Sciatic nerve (tissue), 2 donors: ENCODE measurements around the gene COASY. TPM values are rescaled to one million over a fixed set of nuclear protein-coding genes. Genes with fewer than 3 reads are reported as not detected.
"Not testable (repeated sequence)": the region's sequence is repeated elsewhere in the genome, so short reads cannot be mapped to it uniquely, and the experiment has no call there.

Experiments used
- ATAC-seq: fragments of 200-7000 bp; cut with Tn5 transposase; one replicate; pipeline ENCODE4 v1.9.1; 2020; ENCODE audit warnings: mild to moderate bottlenecking, moderate library complexity
- DNase-seq: peaks from one replicate; pipeline ENCODE4 v3.0.0-alpha.2; 2020; ENCODE audit warnings: low spot score
- intact Hi-C: fragments of 100-400 bp; cut with DNase I; formaldehyde crosslinking; loops from one replicate; pipeline ENCODE4 v1.14.2; 2022
- microRNA-seq: library from miRNA; unstranded; fragments of <30 nt; microRNA quantifications from one replicate; pipeline ENCODE4 v1.2.0, GENCODE V29; 2020
- total RNA-seq: library from RNA; stranded (reverse); fragmentation: NEBNext Ultra II Directional; extraction: Animal tissue kit (Norgen Biotek cat#: 25700); gene quantifications from one replicate; pipeline ENCODE4 v1.2.1, GENCODE V29; 2021
- donor health status: DM: no; HTN: no; CAD: no.
- donor health status: DM: no; HTN: no; CAD: no.

Gene COASY
- total RNA-seq, 1 donor from 2014 or later, result 45.2 TPM

GRCh38 chr17:42591411-42591810 lies 29.5 kb downstream of the COASY start:
- ATAC-seq (no peak), DNase-seq (no peak)
- intact Hi-C loops, result no loop called here

- DNase-seq, result no peak
- intact Hi-C loops, result no loop called here
Measured at GRCh38 chr17:42596386-42596785, 34.4 kb downstream of the COASY start.

GRCh38 chr17:42598905-42599304 lies 37.0 kb downstream of the COASY start:
- intact Hi-C loops, result no loop called here
- ATAC-seq (no peak), DNase-seq (no peak)

More at GRCh38 chr17:42596386-42596785, 34.4 kb downstream of the COASY start:
- no peak for ATAC-seq

GRCh38 chr17:42603318-42603717 lies 41.4 kb downstream of the COASY start:
- no peak for ATAC-seq
- intact Hi-C loops, result no loop called here
- no peak for DNase-seq

- intact Hi-C loops, result no loop called here
- no peak for ATAC-seq
- DNase-seq, result no peak
Measured at GRCh38 chr17:42607769-42608168, 45.8 kb downstream of the COASY start.

GRCh38 chr17:42608305-42609181 lies 46.6 kb downstream of the COASY start:
- DNase-seq, result peak; percentile 60
- intact Hi-C loops, result no loop called here
- peak; percentile 77 for ATAC-seq

- intact Hi-C loops, result no loop called here
- ATAC-seq (peak; percentile 99), DNase-seq (peak; percentile 99)
Measured at GRCh38 chr17:42609182-42609813, 47.4 kb downstream of the COASY start, which contains the start of the genes RETREG3 and TUBG1. RETREG3 (minus strand) TSS chr17:42609374; CDS start chr17:42609324, 50 bp downstream. TUBG1 (plus strand) TSS chr17:42609683; CDS start chr17:42609738, 55 bp downstream.

GRCh38 chr17:42609814-42610801 lies 48.2 kb downstream of the COASY start:
- DNase-seq, intact Hi-C loops: not testable (repeated sequence)
- ATAC-seq, result peak; percentile 35

GRCh38 chr17:42612013-42612412 lies 50.1 kb downstream of the COASY start:
- no peak for DNase-seq
- intact Hi-C loops, result no loop called here
- no peak for ATAC-seq

- intact Hi-C loops, result no loop called here
- DNase-seq, result no peak
- ATAC-seq, result no peak
Measured at GRCh38 chr17:42613699-42614295, 51.8 kb downstream of the COASY start.

Small RNAs within 50 kb of the gene (microRNA-seq; reads per million reads assigned to microRNA genes)
- 5.4 reads per million, percentile 12 among the genes with 10 or more reads in this experiment for gene MIR5010

Other genes with a start within 250 kb of the COASY start
- gene STAT3, start 173.7 kb upstream of the COASY start, total RNA-seq, result 284 TPM
- gene CAVIN1, start 138.9 kb upstream of the COASY start, total RNA-seq, result 608 TPM
- 115 TPM for gene ATP6V0A1, start 103.3 kb upstream of the COASY start, total RNA-seq
- 28.8 TPM for gene NAGLU, start 25.9 kb upstream of the COASY start, total RNA-seq
- 2.4 TPM for gene HSD17B1, start 9.2 kb upstream of the COASY start, total RNA-seq
- 26.6 TPM for gene MLX, start 5.0 kb downstream of the COASY start, total RNA-seq
- 5.9 TPM for gene PSMC3IP, start 15.6 kb downstream of the COASY start, total RNA-seq
- gene RETREG3, start 47.2 kb downstream of the COASY start, total RNA-seq, result 47.1 TPM
- 23.4 TPM for gene TUBG1, start 47.5 kb downstream of the COASY start, total RNA-seq
- 46.8 TPM for gene TUBG2, start 97.1 kb downstream of the COASY start, total RNA-seq
- 40.3 TPM for gene PLEKHH3, start 114.8 kb downstream of the COASY start, total RNA-seq
- gene CCR10, start 119.7 kb downstream of the COASY start, total RNA-seq, result 3.5 TPM
- 12.9 TPM for gene CNTNAP1, start 120.4 kb downstream of the COASY start, total RNA-seq
- 105 TPM for gene EZH1, start 182.9 kb downstream of the COASY start, total RNA-seq
- 67.5 TPM for gene RAMP2, start 199.1 kb downstream of the COASY start, total RNA-seq
- gene VPS25, start 211.3 kb downstream of the COASY start, total RNA-seq, result 24.8 TPM
- 1.4 TPM for gene WNK4, start 218.5 kb downstream of the COASY start, total RNA-seq
- gene COA3, start 236.6 kb downstream of the COASY start, total RNA-seq, result 36.1 TPM
- 1.1 TPM for gene CNTD1, start 236.7 kb downstream of the COASY start, total RNA-seq